ENCODE results near the gene ARL5C.
A peak's percentile ranks its signal among the peaks of the same experiment; 100 is the strongest.

Gene ARL5C

DNA sequence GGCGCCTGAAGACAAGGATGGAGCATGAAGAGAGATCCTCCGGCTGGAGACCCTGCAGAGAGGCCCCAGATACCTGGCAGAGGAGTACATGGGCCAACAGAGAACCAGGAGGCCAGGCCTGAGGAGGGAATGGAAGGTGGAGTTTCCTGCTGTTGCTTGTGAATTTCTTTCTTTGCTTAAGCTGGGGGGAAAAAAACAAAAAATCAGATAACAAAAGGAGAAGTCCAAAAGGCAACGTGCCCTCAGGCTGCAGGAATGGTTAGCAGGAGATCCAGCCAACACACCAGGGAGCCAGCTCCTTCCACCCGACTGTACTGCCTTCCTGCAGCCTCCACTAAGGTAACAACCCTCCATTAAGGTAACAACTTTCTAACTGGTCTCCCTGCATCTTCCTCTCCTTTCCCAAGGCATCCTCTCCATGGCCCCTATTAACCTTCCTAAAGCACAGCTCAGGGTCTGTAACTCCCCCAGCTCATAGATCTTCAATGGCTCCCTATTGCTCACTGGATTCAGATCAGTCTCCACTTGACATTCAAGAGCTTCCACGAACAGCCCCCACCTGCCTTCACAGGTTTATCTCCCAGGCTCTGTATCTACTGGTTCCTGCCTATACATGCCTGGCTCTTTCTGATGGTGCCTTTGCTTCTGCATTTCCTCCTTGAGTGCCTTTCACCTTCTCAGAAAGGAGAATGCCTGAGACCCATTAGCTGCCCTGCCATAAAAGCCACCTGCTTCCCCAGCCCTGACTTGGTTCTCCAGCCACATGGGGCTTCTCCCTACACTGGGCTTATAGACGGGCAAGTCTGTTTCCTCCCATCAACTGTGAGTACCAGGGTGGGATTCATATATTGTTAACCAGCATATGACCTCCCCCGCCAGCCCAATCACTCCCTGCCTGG is 725 bp upstream of the ARL5C start:
- DNase-seq, result no peak

DNA sequence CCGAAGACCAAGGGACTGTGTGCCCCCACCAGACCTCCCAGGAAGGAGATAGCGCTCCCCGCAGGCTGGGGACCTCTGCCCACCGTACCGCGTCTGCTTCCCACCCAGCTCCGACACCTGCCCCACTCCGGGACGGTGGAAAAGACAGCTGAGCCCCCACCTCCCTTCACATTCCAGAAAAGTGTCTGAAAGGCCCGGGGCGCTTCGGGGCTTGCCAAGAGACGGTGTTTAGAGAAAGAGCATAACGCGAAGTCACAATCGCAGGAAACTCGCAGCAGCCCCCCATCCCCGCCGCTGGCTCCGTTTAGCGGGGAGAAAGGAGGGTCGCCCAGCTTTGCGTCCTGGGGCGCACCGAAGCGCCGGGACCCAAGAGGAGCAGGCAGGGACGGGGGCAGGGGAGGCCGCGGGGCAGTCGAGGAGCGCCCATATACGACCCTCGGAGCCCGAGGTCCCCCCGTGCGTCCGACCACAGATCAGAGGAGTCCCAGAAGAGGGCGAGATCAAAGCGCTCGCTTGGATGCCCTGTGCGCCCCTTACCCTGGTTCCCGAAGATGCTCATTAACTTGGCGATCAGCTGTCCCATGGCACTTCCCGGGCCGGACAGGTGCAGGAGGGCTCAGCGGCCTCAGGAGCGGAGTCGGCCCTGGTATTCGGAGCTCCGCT is 652 bp downstream of the ARL5C start:
- DNase-seq, result no peak

DNA sequence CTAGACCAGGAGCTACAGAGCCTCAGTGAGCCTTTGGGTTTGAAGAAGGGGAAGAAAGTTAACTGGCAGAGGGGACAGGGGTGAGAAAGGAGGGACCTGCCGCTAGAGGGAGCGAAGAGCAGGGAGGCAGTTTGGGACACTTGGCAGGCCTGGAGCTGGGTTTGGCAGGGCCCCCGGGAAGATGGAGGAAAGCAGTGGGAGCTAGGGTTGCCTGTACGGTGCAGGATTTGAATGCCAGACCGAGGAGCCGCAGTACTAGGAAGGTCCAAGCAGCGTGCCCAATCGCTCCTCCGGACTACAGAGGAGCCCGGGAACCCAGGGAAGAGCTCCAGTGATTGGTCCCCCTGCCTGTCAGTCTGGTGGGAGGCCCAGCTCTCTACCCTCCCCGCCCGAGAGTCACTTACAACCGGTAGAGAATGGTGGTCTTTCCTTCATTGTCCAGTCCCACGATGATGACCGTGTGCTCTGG is 1.3 kb downstream of the ARL5C start:
- DNase-seq, result peak; percentile 79 to 81

DNA sequence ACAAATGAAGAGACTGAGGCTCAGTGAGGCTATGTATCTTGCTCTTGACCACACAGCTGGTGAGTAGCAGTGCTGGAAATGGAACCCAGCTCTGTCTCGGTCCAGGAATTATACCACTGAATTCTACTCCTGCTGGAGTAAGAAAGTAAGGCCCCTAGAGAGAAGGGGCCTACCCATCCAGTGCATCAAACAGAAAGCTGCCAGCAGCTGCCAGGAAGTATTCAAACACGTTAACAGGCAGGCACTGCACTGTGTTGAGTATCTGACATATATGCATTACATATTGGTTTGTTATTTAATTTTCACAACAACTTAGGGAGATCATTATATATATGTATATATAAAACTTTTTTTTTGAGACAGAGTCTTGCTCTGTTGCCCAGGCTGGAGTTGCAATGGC is 4.0 kb downstream of the ARL5C start:
- no peak for DNase-seq

DNA sequence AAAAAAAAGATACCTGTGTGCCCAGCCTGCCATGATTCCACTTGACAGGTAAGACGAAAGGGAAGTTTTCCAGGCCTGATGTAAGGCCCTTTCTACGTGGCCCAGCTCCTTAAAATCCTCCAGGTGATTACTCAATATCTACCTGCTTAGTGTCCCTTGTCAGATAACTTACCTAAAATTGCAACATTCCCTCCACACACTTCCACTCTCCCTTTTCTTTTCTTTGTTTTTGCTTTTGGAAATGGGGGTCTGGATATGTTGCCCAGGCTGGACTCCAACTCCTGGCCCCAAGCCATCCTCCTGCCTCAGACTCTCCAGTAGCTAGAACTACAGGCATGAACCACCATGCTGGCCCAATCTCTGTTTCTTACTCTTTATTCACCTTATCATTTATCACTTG is 7.3 kb downstream of the ARL5C start:
- no peak for DNase-seq

DNA sequence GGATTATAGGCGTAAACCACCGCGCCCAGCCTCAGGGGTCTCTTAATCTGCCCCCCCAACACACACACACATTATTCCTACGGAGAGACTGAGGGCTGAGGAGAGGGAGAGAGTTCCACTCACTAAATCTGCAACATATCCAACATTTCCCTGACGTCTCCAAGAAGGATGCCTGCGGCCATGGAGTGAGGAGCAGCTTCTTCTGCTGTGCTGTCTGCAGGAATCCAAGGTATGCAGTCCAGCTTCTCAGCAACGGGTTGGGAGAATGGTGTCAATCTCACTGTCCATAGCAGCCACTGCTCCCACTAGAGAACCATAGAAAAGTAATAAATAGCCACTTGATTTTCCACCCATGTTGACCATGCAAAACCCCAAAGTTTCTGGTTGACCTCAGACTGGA is 9.5 kb downstream of the ARL5C start:
- DNase-seq, result no peak

DNA sequence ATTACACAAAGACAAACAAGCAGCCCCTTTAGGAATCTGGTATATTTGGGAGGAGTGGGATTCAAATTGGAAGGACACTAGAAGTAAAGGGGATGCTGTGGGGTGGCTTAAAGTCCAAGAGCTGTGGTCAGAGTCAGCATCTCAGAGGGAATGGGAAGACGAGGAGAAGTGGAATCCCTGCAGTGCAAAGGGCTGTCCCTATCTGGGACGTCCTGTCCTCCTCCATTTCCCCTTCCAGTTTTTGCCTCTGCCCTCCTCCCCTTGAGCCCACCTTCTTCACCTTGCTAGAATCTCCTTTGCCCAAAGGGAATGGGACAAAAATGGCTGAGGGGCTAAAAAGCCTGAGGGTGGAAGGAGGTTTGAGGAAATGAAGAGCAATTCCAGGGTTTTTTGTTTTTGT is 10.3 kb downstream of the ARL5C start:
- DNase-seq, result no peak

DNA sequence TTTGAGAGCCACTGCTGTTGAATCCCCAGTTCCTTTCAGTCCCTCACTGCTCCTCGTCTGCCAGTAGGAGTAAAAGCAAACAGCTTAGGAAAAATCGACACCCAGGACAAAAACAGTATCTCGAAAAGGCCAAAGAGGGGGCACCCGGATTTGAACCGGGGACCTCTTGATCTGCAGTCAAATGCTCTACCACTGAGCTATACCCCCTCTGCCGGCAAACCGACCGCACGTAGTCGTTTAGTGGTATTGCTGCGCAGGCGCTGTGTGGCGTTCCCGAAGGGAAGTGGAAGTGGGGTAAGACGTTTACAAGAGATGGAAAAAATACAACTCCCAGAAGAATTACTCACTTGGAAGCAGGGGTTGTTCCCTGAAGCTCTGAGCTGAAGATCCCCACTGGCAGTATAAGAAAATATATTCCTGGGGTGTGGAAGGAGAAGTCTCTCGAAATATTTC is 12.3 kb downstream of the ARL5C start:
- DNase-seq, result peak; percentile 91 to 94

DNA sequence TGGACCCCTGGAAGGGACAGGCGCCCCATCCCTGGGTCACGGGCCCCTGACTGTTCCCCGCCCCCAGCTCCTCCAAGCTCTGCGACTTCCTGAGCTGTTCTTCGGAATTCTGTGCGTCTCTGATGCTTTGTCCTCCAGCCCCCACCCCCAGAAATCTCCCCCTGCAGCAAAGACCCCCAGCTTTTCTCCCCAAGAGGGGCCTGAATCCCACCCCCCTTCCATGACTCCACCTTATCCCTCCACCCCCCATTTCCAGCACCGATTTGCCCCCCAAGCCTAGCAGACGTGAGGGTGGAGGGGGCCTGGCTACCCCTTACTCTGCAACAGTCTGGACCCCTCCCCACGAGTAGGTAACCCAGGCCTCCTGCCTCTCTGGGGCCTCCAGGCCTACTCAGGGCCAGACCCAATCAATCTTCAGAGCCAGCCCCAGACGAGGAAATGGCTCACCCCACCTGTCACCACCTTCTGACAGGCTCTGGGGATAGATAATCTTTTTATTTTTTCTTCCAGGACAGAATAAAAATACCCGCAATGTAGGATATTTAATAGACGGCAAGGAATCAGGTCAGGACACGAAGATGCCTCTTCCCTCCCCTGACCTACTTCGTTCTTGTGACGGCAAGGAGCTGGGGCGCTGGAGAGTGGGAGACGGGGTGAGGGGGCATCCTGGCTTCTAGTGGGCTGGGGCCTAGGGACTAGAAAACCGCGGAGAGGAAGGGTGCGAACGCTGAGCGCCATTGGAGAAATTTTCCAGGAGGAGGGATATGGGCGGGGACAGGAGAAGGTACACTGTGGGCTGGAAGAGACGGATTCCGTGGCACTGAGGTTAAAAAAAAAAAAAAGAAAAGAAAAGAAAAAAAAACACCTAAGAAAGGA is 13.8 kb downstream of the ARL5C start:
- peak; percentile 23 to 40 for DNase-seq

DNA sequence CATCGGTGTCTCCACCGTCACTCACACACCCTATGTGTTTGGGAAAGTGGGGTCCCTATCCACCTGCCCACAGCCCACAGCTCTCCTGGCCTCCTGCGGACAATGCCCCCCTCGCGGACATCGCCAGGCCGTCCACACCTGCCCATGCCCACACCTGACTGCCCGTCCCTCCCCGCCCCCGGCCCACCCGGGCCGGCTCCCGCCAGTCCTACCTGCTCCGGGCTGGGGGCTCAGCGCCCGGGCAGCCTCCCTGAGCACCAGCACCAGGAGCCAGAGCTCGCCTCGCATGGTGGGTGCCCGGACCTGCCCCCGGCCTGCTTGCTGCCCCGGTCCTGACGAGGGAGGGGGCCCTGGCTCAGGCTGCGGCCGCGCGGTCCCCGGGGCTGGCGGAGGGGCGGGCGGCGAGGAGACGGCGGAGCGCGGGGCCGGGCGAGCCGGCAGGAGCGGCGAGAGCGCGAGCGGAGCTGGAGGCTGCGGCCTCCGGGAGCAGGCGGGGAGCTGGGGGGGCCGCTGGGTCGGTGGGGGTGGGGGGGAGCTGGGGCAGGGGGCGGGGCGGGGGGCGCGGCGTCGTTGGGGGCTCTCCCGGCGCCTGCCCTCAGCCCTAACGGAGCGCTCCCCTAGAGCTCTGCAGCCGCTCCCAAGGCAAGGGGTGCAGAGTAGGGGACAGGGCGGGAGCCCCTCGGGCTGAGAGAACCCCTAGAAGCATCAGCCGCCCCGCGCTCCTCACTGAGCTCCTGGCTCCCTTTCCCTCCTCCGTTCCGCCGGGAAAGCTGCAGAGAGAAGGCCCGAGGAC is 14.6 kb downstream of the ARL5C start, which contains the start of gene PLXDC1:
Gene PLXDC1 (minus strand): TSS at position 488 of the 793 bp plus-strand sequence. CDS start 200 bp downstream, at position 288.
- DNase-seq, result peak in 1 of 2 donors; percentile 23

DNA sequence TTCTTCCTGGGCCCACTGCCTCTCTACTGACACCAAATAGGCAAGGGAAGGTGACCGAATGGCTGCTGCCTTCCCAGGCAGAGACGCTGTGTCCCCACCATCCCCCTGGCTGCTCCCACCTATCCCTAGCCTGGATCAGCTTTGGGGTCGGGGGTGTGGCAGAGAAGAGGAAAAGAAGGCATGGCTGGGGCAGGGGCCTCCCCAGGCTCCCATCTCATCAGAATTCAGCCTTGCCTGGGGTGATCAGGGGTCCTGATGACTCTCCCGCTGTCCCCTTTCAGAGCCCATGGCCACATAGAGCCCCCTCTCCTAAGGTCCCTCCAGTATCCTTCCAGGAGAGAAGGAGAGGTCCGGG is 15.2 kb downstream of the ARL5C start:
- no peak for DNase-seq

DNA sequence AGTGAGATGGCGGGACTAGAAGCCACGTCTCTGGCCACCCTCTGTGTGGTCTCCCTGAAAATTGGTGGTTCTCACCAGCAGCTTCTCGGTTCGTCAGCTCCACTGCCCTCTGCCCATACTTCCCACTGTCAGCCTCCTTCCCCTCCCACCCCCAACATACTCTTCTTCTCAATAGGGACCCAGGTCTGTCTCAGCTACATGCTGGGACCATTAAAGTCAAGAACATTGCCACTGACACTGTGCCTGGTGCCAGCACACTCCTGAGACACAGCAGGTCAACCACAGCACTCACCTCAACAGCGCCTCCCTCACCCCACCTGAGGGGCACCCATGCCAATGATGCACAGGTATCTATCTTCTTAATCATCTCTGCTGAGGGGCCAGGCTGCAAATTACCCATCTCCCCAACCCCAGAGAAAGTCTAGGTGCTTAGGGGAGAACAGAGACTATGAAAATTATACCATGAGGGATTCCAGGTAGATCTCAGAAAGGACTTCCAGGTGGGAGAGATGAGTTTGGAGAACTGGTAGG is 15.8 kb downstream of the ARL5C start:
- DNase-seq, result peak in 1 of 2 donors; percentile 16

DNA sequence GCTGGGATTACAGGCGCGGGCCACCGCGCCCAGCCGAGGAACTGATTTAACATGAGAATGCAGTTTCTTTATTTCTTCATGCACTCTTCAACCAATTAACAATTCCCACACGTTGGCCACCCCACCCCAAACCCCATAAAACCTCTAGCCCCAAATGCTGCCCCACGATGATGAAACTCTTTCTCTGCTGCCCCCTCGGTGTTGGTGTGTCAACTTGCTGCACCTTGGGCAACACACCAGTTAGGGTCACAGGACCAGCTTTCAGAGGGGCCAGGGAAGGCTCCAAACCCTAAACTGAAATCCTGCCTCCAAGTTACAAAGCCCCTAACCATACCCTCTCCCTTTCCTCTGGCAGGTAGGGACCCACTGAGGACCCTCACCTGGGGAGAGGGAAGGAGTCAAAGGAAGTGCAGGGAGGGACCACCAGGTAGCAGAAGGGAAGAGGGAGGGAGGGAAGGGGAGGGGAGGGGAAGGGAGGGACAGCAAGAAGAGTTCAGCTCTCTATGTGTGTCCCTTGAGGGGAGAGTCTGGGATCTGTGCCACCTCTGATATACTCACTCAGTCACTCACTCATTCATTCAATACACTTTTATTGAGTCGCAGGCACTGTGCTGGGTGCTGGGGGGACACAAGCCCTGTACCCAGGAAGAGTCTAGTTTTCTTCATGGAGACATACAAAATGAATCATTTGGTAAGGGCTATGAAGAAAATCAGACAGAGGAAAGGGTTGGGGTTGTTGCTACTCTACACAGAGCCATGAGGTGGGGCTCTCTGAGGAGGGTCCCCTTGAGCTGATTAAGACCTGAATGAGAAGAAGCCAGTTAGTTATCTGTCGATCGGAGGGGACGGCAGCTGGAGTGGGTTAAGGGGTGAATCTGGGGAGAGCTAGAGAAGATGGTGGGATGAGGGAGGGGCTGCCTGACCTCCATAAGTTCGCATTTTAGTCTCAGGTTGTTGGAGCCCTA is 18.5 kb downstream of the ARL5C start:
- no peak for DNase-seq

DNA sequence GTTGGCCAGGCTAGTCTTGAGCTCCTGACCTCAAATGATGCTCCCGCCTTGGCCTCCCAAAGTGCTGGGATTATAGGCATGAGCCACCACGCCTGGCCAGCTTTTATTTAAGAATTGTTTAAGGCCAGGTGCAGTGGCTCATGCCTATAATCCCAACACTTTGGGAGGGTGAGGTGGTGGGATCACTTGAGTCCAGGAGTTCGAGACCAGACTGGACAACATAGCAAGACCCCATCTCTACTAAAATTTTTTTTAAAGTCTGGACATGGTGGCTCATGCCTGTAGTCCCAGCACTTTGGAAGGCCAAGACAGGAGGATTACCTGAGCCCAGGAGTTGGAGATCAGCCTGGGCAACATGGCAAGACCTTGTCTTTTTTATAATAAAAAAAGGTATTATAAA is 19.7 kb downstream of the ARL5C start:
- no peak for DNase-seq

DNA sequence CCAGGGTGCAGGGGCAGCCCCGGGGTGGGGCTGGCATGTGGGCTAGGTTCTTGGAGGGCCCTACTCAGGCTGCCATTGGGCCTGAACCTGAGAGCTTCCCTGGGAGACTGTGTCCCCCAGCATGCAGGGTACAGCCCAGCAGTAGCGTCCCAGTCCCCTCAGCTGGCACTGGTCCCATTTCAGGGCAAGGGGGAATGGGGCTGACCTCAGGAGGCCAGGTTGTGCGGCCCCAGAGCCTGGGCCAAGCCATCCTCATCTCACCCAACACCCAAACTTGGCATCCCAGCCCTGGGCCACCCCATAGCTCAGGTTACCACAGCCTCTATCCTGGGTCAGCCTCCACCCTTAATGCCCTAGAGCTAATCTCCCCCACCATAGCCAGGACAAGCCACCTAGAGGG is 20.8 kb downstream of the ARL5C start:
- no peak for DNase-seq

DNA sequence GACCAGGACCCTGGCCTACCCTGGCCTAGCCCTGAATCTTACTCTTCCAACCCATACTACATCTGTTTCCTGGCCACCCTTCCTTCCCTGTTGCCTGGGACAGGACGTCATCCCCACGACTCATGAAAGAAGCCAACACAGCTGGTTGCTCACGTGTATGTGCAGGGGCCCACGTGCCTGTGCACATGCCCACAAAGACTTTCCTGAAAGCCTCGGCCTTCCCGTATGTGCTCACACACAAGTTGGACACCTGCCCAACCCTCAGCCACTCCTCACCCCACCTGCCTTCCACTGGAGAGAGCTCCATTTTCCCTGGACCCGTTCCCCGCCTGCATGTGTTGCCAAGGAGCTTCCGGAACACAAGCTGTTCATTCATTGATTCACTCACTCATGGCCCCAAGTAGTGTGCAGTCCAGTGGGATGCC is 21.5 kb downstream of the ARL5C start:
- no peak for DNase-seq

DNA sequence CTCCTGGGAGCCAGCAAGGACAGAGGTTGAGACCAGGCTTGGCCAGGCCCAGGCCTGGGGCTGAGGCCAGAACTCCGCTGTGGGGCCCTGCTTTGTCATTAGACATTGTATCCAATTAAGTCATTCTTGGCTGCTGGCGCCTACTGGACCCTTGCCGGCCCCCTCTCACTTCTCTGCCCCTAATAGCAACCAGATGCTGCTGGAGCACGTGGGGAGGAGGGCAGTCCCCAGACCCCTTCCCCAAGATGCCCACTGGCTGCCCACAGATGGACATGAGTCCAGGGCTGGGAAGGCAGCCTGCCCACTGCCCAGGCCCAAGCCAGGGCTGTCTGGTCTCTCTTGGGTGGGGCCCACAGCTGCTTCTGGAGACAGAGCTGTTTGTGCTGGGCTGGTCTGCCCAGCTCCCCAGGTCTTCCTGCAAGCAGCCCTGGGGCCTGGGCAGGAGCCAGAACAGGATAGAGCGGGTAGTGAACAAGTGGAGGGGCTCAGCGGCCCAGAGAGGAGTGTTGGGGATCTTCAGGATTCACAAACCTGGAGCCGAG is 22.3 kb downstream of the ARL5C start:
- DNase-seq, result no peak

DNA sequence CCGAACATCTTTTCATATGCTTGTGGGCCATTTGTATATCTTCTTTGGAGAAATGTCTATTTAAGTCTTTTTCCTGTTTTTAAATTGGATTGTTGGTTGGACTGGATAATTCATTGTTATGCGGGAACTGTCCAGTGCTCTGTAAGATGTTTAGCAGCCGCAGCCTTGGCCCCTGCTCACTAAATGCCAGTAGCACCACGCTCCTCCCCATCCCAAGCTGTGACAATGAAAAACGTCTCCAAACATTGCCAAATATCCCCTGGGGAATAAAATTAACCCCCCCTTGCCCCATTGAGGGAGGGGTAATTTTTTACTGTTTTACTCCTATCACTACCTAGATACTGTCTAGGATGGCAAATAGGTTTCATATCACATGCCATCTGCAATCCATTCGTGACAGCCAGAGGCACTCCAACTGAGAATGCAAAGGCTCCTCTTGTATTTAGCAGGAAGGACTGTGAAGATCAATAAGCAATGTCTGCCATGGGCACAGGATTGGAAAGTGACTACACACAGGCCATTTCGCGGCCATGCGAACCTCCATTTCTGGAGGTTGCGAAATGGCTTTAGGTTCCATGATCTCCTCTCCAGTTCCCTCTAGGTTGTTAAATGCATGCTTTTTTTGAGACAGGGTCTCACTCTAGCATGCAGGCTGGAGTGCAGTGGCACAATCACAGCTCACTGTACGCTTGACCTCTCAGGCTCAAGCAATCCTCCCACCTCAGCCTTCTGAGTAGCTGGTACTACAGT is 23.9 kb downstream of the ARL5C start:
- DNase-seq, result no peak

DNA sequence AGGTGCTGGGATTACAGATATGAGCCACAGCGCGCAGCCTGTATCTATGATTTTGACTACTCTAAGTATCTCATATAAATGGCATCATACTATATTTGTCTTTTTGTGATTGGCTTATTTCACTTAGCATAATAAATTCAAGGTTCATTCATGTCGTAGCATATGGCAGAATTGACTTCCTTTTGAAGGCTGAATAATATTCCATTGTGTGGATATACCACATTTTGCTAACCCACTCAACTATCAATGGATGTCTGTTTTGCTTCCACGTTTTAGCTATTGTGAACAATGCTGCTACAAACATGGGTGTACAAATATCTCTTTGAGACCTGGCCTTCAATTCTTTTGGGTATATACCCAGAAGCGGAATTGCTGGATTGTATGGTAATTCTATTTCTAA is 24.7 kb downstream of the ARL5C start:
- no peak for DNase-seq

DNA sequence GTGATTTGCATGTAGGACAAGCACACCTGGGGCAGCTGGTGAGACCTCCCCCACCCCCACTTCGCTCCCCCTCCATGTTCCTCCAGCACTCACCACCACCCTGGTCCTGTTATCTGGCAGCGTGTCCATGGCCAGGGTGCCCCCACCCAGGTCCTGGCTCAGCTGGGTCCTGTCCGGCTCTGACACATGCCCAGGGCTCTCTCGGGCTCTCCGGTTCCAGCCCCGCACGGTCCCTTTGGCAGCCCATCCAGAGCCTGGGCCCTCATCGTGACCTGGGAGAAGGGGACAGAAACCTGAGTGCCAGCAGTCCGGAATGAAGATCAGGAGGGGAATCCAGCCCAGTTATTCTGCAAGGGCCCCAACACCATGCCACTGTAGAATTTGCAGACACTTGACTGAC is 26.4 kb downstream of the ARL5C start:
- no peak for DNase-seq
